DOHH2 (cell line): Measurements from ENCODE around the gene MRPL27.

ENCODE experiments used
- EZH2phosphoT487 ChIP-seq: fragments of 200-600 bp; sonication (generic); IDR thresholded peaks from 2 replicates; pipeline ENCODE4 v1.6.1; 2017; ENCODE audit warnings: borderline replicate concordance, mild to moderate bottlenecking, antibody characterized with exemption, low read length, moderate library complexity, mixed read lengths
- TF ChIP-seq, protein P1 (sequence below): fragments of 200-600 bp; sonication (generic); IDR thresholded peaks from one replicate; pipeline ENCODE4 v1.5.1; 2014; ENCODE audit warnings: antibody characterized with exemption, mild to moderate bottlenecking, low read depth, low read length; ENCODE audit not compliant: poor library complexity, severe bottlenecking

DNA sequence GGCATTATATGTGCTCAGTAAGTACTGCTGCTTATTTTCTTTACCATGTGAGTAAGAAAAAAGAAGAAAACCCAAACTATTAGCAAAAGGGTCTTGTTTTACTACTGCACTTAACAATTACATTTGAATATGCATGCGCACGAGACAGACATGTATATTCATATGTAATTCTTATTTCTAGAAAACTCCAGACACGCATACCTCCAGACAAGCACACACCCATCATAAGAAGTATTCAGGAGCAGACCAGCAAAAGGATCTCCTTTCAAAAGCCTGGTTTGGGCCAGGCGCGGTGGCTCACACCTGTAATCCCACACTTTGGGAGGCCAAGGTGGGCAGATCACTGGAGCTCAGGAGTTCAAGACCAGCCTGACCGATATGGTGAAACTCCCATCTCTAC, 16.6 kb upstream of the MRPL27 start:
- TF ChIP-seq EZH2phosphoT487, result no peak
- TF ChIP-seq, protein P1, sequence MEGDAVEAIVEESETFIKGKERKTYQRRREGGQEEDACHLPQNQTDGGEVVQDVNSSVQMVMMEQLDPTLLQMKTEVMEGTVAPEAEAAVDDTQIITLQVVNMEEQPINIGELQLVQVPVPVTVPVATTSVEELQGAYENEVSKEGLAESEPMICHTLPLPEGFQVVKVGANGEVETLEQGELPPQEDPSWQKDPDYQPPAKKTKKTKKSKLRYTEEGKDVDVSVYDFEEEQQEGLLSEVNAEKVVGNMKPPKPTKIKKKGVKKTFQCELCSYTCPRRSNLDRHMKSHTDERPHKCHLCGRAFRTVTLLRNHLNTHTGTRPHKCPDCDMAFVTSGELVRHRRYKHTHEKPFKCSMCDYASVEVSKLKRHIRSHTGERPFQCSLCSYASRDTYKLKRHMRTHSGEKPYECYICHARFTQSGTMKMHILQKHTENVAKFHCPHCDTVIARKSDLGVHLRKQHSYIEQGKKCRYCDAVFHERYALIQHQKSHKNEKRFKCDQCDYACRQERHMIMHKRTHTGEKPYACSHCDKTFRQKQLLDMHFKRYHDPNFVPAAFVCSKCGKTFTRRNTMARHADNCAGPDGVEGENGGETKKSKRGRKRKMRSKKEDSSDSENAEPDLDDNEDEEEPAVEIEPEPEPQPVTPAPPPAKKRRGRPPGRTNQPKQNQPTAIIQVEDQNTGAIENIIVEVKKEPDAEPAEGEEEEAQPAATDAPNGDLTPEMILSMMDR, result no peak
